Activated naive CD4-positive, alpha-beta T cell treated with Interleukin-2 at 50 U/mL for 16 hours (primary cell): ENCODE results near the gene WRAP73.

ENCODE experiments used
- DNase-seq: peaks from one replicate; pipeline ENCODE4 v3.0.0-alpha.2; 2020

WRAP73 gene

DNA sequence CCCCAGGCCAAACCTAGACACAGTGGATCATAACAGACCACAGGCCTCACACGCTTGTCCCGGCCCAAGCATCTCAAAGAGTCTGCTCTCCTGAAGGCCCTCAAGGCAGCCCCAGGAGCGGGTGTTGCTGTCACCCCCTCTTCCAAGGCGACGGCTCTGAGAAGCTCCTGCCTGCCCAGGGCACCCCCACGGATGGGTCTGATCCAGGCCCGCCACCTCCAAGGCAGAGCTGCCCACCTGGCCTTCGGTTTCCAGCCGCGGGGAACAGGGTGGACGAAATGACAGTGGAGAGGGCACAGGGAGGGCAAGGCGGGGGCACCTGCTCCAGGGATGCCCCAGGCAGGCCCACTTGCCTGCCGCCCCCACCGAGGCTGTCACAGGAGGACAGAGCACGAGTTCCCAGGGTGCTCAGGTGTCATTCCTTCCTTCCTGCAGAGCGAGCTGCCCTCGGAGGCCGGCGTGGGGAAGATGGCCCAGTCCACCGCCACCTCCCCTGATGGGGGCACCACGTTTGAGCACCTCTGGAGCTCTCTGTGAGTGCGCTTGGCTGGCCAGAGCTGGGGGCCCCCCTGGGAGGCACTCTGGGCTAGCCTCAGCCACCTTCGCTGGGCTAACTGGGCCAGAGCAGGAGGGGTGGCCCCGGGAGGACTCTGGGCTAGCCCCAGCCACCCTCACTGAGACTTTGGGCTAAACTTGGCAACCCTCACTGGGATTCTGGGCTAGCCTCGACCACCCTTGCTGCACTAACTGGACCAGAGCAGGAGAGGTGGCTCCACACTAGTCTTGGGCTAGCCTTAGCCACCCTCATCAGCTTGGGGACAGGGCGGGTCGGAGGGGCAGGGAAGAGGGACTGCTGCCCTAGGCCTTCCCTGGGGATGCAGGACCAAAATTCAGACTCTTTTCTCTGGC, 32.2 kb upstream of the WRAP73 start:
- DNase-seq: no peak

DNA sequence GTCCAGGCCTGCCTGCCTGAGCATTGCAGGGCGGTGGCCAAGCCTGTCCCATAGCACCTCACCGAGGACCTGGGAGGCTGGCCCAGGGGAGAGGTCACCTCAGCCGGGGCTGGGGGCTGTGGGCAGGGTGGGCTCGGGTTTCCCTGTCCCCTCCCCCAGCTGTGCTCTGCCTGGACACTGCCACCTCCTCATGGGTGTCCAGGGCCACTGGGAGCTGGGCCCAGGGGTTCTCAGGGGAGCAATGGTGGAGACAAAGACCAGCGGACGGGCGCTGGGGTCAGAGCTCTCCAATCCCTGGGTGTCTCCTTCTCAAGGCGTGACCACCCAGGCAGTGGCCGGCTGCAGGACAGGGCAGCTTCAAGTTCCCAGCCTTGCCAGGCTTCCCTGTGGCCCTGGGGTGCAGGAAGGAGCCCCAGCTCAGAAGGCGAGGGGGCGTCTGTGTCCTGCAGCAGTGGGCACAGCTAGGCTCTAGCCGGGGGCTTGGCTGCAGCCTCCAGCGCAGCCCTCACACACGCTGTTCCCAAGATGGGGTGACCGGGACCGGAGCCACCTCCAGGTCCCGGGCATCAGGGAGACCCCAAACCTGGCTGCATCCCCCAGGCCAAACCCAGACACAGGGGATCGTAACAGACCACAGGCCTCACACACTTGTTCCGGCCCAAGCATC, 31.5 kb upstream of the WRAP73 start:
- DNase-seq: no peak

DNA sequence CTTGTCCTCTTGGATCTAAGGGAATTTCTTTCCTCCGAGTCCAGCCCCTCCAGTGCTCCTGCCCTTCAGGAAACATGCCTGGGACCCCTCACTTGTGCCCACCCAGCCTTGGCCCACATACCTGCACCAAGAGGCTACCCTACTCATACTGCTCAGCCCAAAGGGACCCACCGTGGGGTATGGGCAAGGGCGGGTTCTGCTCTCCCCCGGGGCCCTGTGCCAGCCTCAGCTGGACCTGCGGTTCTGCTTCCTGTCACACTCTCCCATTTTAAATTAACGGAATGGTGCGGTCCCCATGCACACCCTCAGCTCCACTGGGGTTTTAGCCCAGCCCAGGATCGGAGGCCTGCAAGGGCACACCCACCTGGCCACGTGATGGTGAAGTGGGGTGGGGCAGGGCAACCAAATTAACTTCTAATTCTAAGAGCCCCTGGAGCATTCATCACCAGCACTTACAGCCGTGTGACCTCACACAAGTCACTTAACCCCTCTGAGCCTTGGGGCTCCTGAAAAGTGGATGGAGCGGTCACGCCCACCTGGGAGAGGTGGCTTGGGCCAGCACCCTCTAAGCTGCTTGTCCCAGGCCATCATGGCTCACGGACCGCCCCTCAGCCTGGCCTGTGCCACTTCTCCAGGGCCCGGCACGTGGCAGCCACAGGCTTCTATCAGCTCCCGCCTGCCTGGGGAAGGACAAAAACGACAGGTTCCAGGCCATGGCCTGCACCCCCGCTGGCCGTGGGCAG, 30.8 kb upstream of the WRAP73 start:
- no peak for DNase-seq

DNA sequence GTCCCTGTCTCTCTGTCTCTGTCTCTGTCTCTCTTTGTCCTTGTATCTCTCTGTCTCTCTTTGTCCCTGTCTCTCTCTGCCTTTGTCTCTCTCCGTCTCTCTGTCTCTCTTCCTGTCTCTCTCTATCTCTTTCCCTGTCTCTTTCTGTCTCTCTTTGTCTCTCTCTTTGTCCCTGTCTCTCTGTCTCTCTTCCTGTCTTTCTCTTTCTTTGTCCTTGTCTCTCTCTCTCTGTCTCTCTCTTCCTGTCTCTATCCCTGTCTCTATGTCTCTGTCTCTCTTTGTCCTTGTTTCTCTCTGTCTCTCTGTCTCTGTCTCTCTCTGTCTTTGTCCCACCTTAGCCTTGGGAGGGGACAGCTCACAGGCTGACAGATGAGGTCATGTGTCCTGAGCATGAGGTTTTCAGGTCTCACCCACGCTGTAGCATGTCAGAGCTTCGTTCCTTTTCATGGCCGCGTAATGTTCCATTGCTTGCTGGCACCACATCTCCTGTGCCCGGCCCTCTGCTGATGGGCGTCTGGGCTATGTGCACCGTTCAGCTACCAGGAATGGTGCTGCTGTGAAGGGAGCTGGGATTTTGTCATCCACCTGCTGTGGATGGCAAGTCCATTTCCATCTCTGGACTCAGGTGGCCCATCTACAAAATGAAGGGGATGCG, 30.0 kb upstream of the WRAP73 start:
- no peak for DNase-seq

DNA sequence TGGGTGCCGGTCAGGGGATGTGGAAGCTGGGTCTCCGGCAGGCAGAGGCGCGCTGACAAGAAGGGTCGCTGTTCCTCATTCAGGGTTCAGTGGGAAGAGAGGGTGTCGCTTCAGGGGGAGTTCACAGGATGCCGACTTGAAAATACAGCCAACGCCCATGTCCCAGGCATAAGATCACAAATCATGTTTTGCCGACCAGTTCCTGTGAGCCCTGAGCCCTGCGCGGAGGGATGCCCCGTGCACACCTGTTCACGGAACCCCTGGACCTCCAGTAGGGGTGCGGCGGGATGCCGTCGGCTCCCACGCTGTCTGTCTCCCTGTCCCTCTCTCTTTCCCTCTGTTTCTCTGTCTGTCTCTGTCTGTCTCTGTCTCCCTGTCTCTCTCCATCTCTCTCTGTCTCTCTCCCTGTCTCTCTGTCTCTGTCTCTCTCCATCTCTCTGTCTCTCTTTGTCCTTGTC, 29.2 kb upstream of the WRAP73 start:
- no peak for DNase-seq

DNA sequence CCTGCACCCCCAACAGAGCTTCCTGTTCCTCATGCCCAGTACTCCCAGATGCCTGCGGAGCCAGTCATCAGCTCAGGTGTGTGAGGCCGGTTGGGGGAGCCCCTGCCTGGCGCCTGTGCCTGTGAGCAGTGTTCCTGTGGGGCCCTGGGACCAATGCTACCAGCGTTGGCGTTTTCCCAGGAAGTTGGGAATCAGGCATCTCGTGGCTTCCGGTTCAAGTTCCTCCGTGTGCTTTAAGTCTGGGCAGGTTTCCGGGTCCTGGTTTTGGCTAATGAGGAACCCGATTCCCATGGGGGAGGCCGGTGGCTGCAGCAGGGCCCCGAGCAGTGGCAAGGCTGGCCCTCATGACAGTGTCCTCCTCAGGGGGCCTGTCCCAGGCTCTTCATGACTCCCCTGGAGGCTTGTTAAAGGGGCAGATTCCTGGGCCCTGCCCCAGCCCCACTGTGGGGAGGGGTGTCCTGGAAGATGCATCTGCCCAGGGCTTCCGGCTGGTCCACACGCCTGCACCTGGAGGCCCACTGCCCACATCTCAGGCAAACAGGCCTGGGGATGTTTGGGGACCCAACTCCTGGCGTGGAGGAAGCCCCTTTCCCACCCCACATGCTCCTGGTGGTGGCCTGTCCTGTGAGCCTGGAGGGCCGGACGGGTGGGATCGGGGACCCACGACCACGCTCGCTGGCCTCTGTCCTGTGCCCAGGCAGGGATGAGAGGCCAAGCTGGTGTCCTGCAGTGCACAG, 28.6 kb upstream of the WRAP73 start:
- DNase-seq: no peak

DNA sequence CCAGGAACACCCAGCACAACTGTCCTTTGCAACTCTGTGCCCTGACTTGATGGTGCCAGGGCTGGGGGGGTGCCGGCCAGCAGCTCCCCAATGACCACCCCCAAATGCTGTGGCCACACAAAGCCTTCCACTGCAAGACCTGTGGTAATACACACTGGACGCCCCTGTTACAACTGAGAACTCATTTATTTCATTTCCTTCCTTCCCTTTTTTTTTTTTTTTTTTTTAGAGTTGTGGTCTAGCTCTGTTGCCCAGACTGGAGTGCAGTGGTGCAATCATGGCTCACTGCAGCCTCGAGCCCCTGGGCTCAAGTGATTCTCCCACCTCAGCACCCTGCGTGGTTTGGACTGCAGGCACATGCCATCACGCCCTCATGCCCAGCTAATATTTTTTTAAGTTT, 27.6 kb upstream of the WRAP73 start:
- DNase-seq: no peak

DNA sequence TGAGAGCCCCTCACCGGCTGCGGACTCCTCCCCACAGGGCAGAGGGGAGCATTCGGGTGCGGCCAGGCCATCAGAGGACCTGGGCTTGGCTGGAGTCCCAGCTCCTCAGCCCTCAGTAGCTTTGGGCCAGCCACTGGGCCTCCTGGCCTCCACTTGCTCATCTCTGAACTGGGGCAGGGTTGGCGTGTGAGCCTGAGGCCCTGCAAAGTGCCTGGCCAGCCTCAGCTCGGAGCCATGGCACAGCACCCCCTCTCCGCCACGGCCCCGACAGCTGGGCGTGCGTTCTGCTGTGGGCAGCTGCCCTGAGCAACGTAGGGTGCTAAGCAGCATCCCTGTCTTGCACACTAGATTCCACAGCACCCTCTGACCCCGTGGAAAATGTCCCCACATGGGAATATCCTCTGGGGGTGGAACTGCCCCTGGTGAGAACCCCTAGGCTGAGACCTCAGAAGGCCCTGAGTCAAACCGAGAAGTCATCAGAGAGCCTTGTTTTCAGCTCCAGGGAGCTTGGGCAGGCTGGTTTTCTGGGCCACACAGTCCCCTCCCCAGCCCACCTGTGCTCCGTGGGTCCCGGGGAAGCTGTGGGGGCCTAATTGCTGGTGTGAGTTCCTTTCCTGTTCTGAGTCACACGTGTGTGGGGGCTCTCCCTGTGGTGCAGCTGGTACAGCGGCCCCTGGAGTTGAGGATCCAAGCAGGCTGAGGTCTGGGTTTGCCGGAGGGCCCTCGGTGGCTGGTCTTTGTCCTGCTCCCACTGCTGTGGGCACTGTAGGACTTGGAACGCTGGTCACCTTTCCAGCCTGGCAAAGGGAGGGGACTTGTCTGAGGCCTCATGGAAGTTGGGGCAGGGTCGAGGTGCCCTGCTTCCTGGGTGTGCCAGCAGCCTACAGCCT, 26.9 kb upstream of the WRAP73 start:
- DNase-seq: no peak

DNA sequence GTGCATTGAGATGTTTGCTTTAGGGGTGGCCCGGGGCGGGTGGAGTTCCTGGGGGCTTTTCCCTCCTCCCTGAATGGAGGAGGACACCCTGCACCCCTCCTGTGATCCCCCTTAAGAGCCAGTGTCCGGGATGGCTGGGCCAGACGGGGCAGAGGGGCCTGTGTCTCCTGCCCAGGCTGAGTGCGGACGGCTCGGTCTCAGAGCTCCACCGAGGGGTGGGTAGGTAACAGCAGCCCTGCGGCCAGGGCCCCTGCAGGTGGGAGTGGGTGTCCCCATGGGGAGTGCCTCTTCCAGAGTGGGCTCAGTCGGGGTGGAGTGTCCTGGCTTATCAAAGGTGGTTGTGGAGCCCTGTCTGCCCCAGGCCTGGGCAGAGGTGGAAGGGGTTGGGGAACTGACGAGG, 25.5 kb upstream of the WRAP73 start:
- DNase-seq: no peak

DNA sequence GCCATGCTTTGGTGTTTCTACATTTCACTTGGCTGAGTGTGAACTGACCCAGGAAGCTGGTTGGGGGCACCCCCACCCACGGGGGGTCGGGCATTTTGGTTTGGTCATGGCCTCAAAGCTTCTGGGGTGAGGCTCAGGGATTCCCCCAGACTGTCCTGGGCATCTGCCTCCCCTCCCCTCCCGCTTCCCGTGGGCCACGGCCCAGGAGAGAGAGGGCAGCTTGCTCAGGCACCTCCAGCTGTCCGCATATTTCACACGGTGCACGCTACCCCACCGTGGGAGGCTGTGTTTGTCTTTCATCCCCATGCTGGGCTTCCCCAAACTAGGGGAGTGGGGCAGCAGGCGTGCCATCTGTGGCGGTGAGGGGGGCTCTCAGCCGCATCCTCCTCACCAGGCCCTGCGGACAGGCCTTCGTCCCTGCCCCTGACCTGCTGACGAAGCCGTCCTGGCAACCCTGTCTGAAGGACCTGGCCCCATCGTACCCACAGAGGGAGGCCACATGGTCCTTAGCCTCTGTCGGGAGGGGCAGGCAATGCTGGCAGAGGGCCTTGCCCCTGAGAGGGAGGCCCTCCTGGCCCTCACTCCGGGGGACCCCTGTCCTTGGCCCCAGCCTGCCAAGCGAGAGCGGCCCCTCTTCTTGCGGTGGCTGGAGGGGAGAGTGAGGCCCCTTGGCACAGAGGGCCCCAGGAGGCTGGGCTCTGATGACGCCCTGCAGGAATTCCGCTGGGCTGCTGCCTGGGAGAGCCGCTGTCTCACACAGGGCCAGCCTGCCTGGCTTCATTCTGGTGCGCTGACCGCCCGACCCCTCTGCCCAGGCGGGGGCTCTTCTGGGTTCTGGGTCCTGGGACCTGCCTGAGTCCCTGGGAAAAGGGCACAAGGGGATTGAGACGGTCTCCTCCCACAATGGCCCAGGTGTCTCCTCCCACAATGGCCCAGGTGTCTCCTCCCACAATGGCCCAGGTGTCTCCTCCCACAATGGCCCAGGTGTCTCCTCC, 24.5 kb upstream of the WRAP73 start:
- DNase-seq: no peak

DNA sequence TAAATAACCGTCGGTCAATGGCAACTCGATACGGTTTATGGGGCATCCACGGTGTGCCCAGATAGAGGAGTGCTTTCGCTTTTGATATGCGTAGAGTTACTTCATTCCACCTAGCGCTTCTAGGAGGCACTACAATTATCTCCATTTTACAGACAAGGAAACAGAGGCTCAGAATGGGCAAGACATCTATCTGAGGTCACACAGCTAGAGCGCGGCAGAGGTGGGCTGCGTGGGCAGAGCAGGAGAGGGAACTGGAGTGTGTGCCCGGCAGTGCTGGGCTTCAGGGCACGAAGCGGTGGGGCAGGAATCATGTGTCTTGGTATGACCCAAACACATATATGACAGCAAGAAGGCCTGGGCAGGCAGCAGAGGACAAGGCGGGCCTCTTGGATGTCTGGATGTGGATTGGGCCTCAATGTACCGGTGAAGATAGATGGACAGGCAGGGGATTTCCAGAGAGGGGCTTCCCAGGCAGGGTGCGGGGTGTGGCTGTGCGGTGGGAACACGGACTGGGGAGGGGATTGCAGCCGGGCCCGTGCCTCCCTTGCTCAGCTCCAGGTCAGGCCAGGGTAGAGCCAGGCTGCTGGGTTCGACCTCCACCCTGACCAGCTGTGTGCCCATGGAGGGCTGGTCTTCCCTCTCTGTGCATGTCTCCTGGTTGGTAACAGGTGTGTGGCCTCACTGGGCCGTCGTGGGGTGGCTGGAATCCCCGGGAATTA, 23.6 kb upstream of the WRAP73 start:
- DNase-seq: no peak

DNA sequence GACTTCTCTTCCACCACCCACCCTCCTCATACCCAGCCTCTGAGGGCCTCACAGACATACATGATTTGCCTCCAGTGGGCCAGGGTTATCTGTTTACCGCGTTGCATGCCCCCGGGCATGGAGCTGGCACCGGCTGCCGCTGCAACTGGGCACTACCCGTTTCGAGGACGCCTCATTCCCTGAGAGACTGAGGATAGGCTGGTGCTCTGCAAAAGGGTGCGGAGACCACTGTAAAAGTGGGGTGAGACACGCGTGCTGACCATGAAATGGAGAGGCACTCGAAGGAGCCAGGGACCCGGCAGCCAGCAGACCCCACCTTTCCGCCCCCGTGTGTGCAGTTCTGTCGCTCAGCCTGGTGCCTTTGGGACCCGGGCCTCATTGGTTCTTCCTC, 23.1 kb upstream of the WRAP73 start:
- DNase-seq: no peak

DNA sequence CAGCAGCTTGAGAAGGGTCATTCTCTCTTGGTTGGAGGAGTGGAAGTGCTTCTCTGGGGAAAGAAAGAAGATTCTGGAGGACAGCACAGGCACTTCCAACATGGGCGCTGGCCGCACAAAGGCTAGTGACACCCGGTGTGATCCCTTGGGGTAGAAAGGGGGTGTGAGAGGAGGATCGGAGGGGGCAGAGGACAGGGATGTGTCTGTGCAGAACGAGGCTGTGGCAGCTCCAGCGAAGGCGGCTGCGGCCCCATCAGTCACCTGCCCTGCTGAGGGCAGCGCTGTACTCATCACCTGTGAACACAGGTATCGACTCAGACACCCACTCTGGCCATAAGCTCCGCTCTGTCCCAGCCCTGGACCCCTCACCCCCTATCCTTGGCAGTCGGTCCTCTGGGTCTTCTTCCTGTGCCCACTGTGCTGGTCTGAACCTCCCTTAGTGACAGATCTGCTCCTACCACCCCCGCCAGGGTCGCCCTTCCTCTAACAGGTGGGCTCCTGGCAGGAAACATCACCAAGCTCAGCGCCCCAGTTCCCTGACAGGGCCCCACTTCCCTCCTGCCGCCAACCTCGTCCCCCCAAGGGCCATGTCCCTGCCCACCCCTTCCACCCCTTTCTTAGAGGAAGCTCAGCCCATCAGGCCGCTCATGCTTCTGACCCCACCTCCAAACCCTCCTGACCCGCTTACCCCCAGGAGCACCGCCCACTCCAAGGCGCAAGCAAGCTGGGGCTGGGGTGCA, 22.5 kb upstream of the WRAP73 start:
- DNase-seq: no peak

DNA sequence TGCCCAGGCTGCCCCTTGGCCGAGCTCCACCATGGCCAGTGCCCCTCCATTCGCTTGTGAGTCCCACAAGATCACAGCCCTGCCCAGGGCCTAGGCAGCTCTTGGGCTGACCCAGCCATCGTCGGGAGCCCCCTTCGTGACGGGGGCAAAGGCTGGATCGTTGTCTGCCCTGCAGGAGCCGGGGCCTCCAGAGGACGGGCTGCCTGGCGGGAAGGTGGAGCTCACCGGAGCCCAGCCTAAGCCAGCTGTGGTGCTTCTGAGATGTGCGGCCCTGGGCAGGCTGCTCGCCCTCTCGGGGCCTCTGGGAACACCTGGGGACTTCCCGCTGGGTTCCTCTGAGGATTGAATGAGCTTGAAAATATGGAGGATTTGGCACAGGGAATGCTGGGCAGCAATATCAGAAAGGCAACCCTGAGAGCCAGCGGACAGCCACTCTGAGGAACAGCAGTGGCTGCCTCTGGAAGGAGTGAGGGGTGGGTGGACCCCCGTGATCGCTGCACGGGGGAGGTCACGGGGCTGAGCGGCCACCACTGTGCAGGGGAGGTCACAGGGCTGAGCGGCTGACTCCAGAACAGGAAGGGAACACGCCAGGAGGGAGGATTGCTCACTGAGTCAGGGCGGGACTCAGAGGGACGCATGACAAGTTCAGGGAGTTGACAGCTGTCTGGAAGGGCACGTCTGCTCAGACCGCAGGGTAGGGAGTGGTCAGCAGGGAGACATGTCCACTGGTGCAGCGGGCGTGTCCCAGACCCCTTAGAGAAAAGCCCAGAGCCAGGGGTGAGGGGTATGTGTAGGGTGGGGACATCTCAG, 21.7 kb upstream of the WRAP73 start:
- DNase-seq: no peak

DNA sequence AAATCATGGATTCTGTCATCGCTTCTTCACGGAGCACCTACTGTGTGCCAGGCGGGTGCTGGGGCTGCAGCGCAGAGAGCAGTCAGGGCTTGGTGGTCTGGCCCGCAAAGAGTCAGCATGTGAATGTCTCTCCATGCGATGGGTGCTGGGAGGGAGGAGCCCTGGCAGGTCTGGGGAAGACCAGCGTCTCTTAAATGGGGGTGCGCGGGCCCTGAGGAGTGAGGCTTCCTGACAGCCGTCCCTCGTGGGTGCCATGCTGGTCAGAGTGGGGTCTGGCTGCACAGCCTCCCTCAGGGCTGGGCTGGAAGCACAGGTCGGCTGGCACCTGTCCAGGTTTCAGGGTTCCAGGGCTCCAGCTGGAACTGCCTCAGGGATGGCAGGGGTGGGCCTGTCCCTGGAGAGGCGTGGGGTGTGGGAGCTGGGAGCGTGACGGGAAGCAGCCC, 20.9 kb upstream of the WRAP73 start:
- no peak for DNase-seq

DNA sequence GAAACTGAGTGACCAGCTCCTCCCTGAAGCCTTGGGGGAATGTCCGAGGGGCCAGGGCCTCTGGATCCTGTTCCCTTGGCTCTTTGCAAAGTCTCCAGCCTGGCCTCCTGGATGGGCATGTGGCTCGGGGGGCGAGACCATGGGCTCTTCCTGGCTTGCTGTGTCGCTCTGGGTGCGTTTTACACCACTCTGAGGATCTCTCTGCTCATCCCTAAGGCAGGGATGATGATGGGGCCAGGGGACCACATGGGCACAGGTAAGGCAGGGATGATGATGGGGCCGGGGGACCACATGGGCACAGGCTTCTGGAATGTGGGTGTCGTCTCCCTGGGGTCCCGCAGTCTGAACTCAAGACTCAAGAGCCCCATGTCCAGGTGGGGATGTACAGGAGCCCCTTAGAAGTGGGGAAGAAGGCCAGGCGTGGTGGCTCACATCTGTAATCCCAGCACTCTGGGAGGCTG, 20.1 kb upstream of the WRAP73 start:
- no peak for DNase-seq

DNA sequence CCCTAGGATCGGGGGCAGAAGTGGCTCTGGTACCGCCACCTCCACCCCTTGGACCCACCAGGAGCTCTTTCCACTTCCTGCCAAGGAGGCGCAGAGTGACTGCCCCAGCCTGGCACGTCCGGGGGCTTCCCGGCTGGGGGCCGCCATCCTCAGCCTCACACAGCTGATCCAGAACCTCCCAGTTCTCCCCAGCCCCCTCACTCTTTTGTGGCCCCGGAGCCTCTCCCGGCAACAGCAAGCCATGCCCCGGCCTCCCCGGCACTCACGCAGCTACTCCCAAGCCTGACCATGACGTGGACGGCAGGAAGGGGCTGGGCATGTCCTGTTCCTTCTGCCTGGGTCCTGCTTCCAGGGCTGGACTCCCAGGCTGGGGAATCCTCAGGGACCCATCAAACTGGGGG, 19.5 kb upstream of the WRAP73 start:
- no peak for DNase-seq
